ENCODE data around the gene SLC66A1. TPM values are rescaled to one million over a fixed set of nuclear protein-coding genes. Genes with fewer than 3 reads are reported as not detected.
A peak's percentile ranks its signal among the peaks of the same experiment; 100 is the strongest.
"Not testable (repeated sequence)": the region's sequence is repeated elsewhere in the genome, so short reads cannot be mapped to it uniquely, and the experiment has no call there.

Gene SLC66A1
- 10 to 100 TPM; 15.3 to 19.3 (median 15.7) TPM for polyA plus RNA-seq (ENCODE audit: insufficient read length in 3 of 3)
- long read RNA-seq, donor 1, partial matches to known transcripts: 97 of 236 reads
- long read RNA-seq, donor 1, other reads (novel, unspliced or antisense): 137 of 236 reads
- long read RNA-seq, donor 2, partial matches to known transcripts: 263 of 269 reads
- long read RNA-seq, donor 2, other reads (novel, unspliced or antisense): 0 of 269 reads
- long read RNA-seq, donor 3, partial matches to known transcripts: 202 of 204 reads
- long read RNA-seq, donor 3, other reads (novel, unspliced or antisense): 0 of 204 reads
- long read RNA-seq, donor 4, partial matches to known transcripts: 207 of 210 reads
- long read RNA-seq, donor 4, other reads (novel, unspliced or antisense): 0 of 210 reads
- long read RNA-seq, donor 5, partial matches to known transcripts: 0 of 1 reads
- long read RNA-seq, donor 5, other reads (novel, unspliced or antisense): 0 of 1 reads
- long read RNA-seq, donor 6, partial matches to known transcripts: 435 of 436 reads
- long read RNA-seq, donor 6, other reads (novel, unspliced or antisense): 0 of 436 reads
- long read RNA-seq, donor 7, partial matches to known transcripts: 246 of 248 reads
- long read RNA-seq, donor 7, other reads (novel, unspliced or antisense): 0 of 248 reads
- long read RNA-seq, donor 8, partial matches to known transcripts: 0 of 1 reads
- long read RNA-seq, donor 8, other reads (novel, unspliced or antisense): 0 of 1 reads
- long read RNA-seq, donor 9, partial matches to known transcripts: 240 of 245 reads
- long read RNA-seq, donor 9, other reads (novel, unspliced or antisense): 0 of 245 reads
- long read RNA-seq, donor 10, partial matches to known transcripts: 211 of 216 reads
- long read RNA-seq, donor 10, other reads (novel, unspliced or antisense): 0 of 216 reads
- long read RNA-seq, donor 11, partial matches to known transcripts: 60 of 159 reads
- long read RNA-seq, donor 11, other reads (novel, unspliced or antisense): 97 of 159 reads
- long read RNA-seq, donor 12, partial matches to known transcripts: 327 of 330 reads
- long read RNA-seq, donor 12, other reads (novel, unspliced or antisense): 0 of 330 reads
- long read RNA-seq, donor 13, partial matches to known transcripts: 104 of 107 reads
- long read RNA-seq, donor 13, other reads (novel, unspliced or antisense): 0 of 107 reads
- long read RNA-seq, donor 14: 0 reads
- long read RNA-seq, donor 15, partial matches to known transcripts: 714 of 718 reads
- long read RNA-seq, donor 15, other reads (novel, unspliced or antisense): 0 of 718 reads
- long read RNA-seq, donor 16, partial matches to known transcripts: 233 of 238 reads
- long read RNA-seq, donor 16, other reads (novel, unspliced or antisense): 0 of 238 reads

- DNase-seq: peak; percentile 92
These were observed at the start of gene SLC66A1, which contains the start of gene AKR7A2 for GRCh38 chr1:19311931-19312781. Gene SLC66A1, plus strand, starts transcription at chr1:19312326. Its CDS starts 5,352 bp downstream, at chr1:19317678. Gene AKR7A2, minus strand, starts transcription at chr1:19312144. Its CDS starts 20 bp downstream, at chr1:19312124.

- DNase-seq: no peak
These were observed 49.4 kb upstream of the SLC66A1 start for GRCh38 chr1:19262744-19263143.

- no peak for DNase-seq
These were observed 43.7 kb upstream of the SLC66A1 start for GRCh38 chr1:19268445-19268844.

GRCh38 chr1:19269427-19270342 lies 42.4 kb upstream of the SLC66A1 start:
- DNase-seq: not testable (repeated sequence)

- DNase-seq: not testable (repeated sequence)
These were observed 41.8 kb upstream of the SLC66A1 start for GRCh38 chr1:19270343-19270730.

GRCh38 chr1:19272064-19272463 lies 40.1 kb upstream of the SLC66A1 start:
- no peak for DNase-seq

- DNase-seq: no peak
These were observed 38.9 kb upstream of the SLC66A1 start for GRCh38 chr1:19273106-19273843.

GRCh38 chr1:19273844-19274531 lies 38.1 kb upstream of the SLC66A1 start:
- DNase-seq: not testable (repeated sequence)

- DNase-seq: no peak
These were observed 37.5 kb upstream of the SLC66A1 start for GRCh38 chr1:19274636-19275035.

- no peak for DNase-seq
These were observed 28.2 kb upstream of the SLC66A1 start for GRCh38 chr1:19283891-19284290.

- DNase-seq: no peak
These were observed 27.2 kb upstream of the SLC66A1 start for GRCh38 chr1:19284881-19285280.

GRCh38 chr1:19285366-19285765 lies 26.8 kb upstream of the SLC66A1 start:
- DNase-seq: not testable (repeated sequence)

GRCh38 chr1:19285807-19286206 lies 26.3 kb upstream of the SLC66A1 start:
- not testable (repeated sequence) for DNase-seq

GRCh38 chr1:19287436-19288185 lies 24.5 kb upstream of the SLC66A1 start:
- DNase-seq: no peak

GRCh38 chr1:19288324-19289241 lies 23.5 kb upstream of the SLC66A1 start, which contains the start of gene AKR7A3:
Gene AKR7A3, minus strand, starts transcription at chr1:19288770. Its CDS starts 61 bp downstream, at chr1:19288709.
- peak; percentile 5 for DNase-seq

- DNase-seq: no peak
These were observed 22.9 kb upstream of the SLC66A1 start for GRCh38 chr1:19289244-19289643.
